CMK (cell line): ENCODE measurements around the gene NDST4.

Experiments used
- DNase-seq: peaks from one replicate; pipeline ENCODE4 v3.0.0-alpha.2; 2010; ENCODE audit warnings: low read depth

Gene NDST4

DNA sequence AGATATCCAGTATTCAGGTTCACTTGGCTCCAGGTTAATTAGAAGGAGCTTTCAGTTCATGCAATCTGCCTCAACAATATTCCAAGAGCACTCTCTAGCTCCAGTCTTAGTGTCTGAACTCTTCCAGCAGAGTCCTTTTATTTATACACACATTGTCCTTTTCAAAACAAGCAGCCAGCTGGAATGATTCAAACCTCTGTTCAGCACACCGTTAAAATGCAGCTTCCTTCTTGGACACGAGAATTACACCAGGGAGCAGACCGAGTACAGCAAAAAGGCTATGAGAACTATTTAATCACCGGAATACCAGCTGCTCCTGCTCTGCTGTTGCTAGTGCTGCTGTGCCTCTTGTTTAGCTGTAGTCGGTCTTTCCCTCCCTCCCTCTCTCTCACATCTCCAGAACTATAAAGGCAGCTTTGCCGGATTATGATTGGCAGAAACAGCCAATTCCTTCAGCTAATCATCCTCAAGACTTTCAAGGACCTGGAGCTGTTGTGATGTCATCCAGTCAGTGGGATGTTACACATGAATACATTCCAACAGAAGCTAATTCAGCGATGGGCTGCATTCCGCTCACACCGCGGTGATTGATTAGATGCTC is at the start of gene NDST4:
TSS of gene NDST4 (minus strand) at position 115 of the 601 bp plus-strand sequence. CDS start 36,584 bp downstream, outside the sequence.
- DNase-seq = no peak

DNA sequence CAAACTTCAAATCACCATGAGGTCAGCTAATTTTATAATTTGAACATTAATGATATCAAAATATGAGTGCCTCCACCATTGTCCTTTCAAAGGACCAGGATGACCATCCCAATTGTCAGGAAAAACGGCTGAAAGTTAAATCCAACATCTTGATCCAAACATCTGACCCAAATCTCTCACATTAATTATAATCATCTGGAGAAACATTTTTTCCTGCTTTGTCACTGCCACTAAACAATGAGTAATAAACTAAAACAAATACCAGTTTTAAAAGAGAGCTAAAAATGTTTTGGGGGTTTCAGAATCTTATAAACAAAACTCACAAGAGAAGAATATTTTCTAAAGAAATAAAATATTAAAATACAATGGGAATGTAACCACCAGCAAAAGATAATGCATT is 45.7 kb upstream of the NDST4 start:
- no peak for DNase-seq

DNA sequence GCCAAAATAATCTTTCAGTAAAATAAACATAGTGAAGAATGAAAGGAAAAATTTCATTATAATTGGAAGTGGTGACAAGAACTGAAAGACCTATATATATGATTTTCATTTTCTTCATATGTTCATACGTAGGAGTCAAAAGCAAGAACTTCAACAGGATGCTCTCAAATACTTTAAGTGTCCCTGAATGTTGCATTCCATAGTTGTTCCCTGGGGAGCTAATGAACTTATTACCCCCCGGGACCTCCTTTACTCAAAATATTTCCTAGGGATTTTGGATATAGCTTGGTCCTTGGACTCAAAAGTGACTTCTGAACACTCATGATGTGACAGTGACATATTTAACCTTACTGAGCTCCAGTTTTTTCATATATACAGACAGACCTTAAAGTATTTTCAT is 44.9 kb upstream of the NDST4 start:
- no peak for DNase-seq

DNA sequence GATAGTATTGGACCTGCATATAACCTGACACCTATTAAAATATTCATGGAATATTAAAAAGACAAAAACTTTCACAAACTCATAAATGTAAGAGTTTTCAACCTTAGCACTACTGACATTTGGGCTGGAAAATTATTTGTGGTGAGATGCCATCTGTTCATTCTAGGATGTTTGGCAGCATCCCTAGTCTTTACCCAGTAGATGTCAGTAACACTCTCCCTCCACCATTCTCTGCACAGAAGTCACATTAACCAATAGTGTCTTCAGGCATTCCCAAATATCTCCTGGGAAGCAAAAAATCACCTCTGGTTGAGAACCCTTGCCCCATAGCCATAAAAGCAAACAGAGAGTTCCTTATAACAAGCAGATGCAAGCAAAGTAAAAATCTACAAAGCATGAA is 41.4 kb upstream of the NDST4 start:
- DNase-seq = no peak

DNA sequence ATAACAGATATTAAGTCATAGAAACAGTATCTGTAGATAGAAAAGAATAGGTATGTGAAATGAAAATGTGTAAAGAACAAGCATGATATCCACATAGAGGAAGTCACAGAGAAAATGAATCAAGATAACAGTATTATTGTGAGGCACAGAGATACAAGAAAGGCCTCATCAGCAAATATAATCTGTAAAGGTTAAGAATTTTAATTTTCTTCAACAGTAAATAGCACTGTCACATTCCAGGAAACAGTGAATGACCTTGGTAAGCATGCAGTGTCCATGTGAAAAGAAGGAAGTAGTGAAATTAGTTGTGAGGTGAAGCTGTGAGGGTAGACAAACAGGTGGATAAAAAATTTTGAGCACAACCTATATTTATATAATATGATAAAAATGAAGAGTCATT is 39.5 kb upstream of the NDST4 start:
- no peak for DNase-seq

DNA sequence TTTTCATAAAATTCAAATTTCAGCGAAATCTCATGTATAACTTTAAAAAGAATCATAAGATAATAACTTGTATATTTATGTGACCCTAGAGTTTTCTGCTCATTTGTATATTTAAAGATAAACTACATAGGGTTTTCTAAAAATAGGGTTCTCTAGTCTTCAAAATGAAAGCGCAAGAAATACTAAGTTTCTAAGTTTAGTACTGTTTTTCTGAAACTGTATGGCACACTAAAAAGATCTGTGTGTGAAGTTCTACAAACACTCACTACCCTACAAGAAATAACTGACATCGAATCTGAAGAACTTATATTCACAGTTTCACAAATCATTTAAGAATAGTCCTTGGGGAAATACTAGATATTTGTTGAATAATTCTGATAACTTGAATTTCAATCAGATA is 38.7 kb upstream of the NDST4 start:
- DNase-seq = no peak

DNA sequence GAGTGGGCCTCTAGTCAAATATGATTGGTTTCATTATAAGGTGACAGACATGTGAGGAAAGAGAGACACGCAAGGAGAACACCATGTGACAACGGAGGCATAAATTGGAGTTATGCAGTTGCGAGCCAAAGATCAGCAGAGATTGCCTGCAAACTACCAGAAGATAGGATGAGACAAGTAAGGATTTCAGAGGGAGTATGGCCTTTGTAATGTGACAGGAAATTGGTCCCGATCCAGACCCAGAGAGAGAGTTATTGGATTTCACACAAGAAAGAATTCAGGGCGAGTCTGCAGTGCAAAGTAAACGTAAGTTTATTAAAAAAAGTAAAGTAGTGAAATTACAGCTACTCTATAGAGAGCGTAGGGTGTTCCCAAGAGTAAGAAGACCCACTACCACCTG is 35.7 kb upstream of the NDST4 start:
- DNase-seq = no peak

DNA sequence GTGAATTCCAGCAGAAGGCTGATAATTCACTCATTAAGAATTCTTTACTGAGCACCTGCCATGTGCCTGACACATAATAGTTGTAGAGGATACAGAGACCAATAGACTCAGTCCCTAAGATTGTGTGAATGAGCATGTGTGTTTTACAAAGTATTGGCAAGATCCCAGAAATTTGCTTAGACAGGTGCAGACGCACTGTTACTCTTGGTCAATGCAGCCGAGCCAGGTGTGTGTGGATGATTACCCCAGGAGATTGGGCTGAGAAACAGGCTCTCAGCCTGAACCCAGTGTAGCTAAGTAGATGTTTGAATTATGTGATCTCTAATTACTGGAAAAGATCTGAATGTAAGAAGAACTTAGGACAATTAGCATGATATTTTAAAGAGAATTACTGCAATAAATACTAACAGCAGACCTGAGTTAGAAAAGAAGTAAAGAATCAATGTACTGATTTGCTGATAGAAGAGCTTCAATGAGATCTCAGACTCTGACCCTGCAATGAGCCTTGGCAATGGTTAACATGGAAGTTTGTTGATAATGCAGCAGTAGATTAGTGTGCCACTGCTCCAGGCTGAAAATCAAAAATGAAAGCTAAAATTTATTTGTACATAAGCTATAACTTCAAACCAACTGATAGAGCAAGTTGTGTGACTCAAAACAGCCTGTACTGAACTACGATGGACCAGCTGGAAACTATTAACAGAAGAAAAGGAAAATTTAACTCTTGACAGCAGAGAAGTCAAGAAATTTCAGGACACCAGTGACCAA is 32.2 kb upstream of the NDST4 start:
- no peak for DNase-seq

DNA sequence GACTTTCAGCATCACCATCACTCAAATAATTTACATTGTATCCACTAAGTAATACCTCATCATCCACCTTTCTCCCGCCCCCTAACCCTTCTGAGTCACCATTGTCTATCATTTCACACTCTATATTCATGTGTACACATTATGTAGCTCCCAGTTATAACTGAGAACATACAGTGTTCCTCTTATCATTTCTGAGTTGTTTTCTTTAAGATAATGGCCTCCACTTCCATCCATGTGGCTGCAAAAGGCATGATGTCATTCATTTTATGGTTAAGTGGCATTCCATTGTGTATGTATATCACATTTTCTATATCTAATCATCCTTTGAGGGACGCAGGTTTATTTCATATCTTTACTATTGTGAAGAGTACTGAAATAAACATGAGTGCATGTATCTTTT is 14.6 kb upstream of the NDST4 start:
- no peak for DNase-seq

DNA sequence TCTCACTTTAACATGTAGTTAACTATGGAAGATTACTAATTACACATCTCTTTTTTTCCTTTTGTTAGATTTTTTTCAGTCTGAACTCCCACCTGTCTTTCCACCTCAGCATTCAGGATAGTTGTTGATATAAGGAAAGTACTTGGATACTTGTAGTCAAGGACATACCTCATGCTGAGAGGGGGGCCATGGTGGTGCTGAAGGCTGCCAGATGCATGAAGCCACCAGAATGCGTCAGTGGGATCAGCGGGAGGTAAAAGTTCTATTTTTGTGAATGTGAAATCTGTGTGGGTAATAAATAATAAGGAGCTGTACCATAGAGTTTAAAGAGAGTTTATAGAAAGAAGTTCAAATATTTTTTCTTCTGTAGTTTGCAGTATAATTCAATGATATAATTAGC is 13.1 kb upstream of the NDST4 start:
- DNase-seq = no peak

DNA sequence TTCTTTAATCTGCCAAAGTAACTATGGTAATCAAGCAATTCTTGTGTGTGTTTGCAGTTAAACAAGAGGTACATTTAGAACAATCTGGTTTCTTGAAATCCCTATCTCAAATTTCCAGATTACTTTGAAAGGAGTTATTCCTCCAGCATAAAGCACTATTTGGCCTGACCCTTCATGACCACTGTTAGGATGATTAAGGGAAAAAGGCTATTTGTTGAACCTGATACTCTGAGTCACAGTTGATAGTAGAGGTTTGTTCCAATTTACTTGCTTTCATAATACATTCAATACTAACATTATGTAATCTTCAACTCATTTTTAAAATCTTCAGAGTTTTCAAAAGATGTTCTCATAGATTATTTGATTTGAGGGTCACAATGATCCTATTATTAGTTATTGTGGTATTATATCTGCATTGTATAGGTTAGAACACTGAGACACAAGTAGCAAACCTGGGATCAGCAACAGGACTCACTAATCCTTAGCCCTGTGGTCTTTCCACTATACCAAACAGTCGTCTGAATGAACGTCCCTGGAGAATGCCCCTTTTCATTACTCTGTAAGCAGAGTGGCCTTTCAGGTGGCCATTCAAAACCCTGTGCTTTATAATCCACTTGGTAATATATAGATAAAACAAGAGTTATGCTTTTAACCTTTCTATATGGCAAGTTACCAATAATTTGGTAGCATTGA is 8.1 kb upstream of the NDST4 start:
- no peak for DNase-seq

DNA sequence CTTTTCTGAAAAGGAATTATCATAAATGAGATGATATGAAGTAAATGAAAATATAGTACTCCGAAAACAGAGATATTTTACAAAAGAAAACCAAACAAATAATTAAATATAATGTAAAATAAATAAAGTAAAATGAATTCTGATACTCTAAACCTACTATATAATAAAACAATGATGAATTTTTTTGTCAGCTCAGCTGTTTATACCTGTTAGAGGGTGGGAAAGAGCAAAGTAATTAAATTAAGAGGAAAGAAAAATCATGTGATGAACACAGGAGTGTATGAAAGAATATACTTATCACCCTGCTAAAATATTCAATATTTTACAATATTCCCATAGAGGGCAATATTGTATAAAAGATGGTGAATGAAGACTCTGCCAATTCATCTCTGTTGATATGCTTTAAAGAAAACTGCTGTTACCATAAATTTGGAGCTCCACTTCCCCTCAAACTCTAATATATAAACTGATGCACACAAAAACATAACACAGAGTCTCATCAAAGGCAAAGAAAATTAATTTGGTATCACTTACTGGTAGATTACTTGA is 6.5 kb upstream of the NDST4 start:
- DNase-seq = no peak

DNA sequence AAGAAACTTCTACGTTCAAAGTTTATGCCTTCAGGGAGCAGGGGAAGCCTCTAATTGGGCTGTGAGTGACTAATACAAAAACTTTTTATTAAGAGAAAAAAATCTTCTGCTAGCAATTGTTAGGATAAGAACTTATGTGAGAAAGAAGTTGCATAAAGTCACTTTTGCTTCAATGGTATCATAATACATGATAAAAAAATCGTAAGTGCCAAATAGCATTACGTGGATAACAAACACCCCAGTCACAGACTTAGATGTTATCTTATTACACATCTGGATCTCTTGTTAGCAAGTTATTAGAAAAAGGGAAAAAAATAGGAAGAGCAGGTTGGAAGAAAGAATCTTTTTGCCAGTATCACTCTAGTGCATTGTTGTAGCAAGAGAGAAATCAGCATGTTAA is 4.2 kb upstream of the NDST4 start:
- DNase-seq = no peak

DNA sequence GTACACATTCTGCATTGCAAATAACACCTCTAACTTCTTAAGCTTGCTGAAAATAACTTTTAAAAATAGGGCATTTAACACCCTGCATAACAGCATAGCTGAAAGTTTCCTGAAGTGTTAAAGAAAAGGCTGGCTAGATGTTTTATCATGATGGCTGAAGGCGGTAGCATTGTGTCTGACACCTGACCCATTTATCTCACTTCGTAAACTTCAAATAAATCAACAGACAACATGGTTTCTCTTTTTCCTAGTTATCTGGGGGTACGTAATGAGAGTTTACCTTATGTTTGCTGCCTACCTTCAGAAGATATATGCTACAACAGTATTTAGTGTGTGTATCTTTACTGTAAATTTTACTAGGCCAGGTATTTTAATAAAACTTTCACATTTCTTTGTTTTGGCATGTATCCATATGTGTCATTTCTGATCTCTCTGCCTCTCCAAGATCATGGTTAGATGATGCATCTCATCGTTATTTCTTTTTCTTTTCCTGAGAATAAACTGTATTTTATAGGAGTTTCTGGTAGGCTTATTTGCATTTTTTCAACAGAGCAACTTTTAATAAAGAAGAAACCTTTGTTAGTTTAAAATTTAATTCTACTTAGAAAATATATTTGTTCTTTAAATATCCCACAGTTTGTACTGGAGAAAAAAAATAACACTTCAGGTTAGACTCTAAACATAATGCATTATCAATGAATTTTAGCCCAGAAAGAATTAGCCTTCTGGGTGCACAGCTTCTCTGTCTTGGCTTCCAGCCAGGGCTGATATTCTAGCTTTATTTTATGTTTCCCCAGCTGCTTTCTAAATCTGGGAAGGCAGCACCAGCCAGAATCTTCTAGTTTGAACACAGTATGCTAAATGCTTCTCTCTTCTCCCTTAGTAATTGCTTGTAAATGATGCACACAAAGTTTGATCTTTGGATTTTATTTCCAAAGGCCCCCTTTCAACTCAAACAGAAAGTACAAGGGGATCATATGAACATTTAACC is 2.9 kb downstream of the NDST4 start:
- DNase-seq = no peak

DNA sequence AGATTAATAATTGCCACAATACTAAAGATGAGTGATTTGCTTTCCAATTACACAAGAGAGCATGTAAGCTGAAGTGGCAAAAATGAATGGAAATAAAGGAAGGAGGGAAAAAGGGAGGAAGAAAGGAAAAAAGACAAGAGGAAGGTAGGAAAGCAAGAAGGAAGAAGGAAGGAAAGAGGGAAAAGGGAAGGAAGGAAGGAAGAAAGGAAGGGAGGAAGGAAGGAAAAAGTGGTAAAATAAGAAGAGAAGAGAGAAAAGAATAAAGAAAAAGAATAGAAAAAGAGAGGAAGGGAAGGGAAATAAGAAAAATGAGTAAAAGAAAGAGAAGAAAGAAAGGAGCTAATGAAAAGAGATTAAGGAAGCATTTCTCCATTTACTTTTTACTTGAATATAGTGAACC is 4.6 kb downstream of the NDST4 start:
- no peak for DNase-seq

DNA sequence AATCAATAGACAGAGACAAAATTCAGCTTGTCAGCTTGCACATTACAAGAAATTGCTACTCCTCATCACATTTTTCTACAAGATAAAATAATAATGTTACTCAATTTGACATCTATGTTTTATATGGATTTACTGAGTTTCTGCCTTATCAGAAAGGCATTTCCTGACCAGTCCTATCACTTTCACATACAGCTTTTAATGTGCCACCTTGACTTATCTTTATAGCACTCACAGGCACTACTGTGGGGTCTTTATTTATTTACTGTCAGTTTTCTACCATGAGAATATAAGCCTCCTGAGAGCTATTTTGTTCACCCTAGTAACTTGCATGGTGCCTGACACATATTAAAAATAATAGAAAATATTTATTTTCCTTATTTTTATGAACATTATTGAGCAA is 6.0 kb downstream of the NDST4 start:
- DNase-seq = no peak

DNA sequence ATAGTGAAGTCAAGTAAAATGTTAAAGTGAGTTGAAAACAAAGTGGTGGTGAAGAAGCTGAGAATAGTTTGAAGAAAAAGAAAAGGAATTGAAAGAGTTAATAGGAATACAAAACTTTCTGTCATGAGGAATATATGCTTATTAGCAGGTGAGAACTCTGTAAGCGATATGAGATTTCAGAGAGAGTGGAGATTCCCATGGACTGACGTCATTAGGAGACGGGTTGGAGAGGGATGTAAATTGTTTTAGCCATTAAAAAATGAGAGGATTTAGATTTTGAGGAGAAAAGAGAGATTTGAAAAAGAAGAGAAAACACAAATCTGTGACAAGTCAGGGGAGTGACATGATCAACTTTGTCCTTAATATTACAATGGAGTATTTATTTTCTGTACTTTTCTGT is 11.7 kb downstream of the NDST4 start:
- no peak for DNase-seq

DNA sequence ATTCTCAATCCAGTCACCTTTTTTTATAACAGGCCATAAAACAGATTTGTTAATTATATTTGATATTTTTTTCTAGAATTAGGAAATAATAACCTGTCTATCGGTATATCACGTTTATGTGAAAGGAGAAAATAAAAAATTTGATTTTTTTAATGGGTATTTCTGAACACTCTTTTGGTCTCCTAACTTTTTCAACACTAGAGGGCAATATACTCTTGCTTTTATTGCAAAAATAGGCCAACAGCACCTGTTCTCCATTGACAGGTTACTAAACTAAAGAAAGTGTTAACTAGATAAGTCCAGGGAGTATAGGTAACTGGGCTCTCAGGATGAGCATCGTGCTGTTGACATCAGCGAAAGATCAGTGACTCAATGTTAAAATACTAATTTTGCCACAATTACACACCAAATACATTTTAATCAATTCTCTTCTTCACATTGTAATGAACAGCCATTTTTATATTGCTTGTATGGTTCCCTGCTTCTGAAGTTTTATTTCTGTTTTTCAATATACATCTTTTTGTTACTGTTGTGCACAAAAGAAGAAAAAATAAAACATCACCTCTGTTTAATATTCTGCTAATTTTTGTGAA is 22.8 kb downstream of the NDST4 start:
- no peak for DNase-seq

DNA sequence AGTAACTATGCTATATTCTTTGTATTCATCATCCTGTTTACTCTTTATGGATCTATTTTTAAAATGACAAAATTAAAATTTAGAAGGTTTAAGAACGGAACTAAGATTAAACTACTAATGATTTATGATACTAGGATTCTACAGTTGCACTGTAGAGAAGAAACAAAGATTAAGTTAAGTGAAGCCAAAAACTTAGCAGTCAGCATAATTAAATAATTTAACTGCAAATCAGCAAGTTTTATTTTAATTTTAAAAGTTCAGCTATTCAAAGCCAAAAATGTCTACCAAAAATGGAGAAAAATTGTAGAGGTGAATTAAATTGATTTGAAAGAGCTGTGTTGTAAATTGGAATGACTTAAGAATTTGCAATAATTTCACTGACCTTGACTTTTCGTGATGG is 30.8 kb downstream of the NDST4 start:
- DNase-seq = no peak

DNA sequence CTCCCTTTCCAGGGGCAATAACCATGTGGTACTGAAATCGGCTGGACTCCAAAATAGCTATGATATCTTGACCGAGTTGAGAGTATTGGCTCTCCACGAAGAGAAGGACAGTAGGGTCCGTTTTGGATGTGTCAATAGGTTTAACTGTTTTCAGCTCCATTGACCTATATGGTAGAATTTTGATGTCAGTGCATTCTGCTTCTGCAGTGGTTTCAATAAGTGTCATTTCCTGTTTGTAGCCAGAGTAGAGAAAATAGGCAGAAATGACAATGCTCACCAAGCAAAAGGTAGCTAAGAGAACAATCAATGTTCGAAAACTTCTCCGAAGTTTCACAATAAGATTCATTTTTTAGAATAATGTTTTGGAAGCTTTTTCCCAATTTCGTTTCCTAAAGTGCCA is 36.7 kb downstream of the NDST4 start:
- DNase-seq = no peak

DNA sequence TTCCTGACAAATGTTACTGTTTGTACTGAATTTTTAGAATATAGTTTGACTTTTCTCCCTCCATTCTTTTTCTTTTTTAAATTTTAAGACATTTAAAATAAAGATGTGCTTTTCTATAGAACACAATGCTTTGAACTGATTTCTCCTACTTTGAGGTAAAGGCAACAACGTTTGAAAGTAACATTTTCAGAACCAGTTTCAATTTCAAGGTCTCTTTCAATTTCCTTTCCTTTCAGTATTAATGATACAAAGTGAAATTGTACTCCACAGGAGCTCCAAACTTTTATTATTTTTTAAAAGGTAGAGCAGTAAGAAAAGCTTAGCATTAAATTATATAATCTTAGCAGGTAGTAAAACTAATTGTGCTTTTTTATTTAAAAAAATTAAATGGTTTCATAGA is 54.9 kb downstream of the NDST4 start:
- no peak for DNase-seq

DNA sequence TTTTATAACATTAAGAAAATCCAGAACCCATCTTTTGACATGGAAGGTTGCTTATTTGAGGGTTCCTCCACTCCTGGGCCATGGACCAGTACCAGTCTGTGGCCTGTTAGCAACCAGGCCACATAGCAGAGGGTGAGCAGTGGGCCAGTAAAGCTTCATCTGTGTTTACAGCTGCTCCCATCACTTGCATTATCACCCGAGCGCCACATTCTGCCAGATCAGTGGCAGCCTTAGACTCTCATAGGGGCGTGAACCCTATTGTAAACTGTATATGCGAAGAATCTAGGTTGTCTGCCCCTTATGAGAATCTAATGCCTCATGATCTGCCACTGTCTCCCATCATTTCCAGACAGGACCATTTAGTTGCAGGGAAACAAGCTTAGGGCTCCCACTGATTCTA is 58.6 kb downstream of the NDST4 start:
- DNase-seq = no peak
